ENCODE data around the gene TRANK1. TPM values are rescaled to one million over a fixed set of nuclear protein-coding genes. Genes with fewer than 3 reads are reported as not detected.
A peak's percentile ranks its signal among the peaks of the same experiment; 100 is the strongest.

The TRANK1 gene
- total and polyA plus RNA-seq, 2 of the 4 experiments (the other 2 are of a cell fraction): 7.9 to 12.7 TPM

GRCh38 chr3:36991147-36991546 lies 46.3 kb upstream of the TRANK1 start:
- CTCF ChIA-PET: interaction anchor here (0.6 to 1.4 kb wide), 3 partner anchors 37 to 262 kb away, joined by 3 to 4 read pairs (median 3); no protein-coding TSS in a partner anchor
- H3K4me1 ChIP-seq (ENCODE audit: control insufficient read depth, insufficient read depth, low read length): peaks cover 3% of the 10 kb centered on the region; the same call in 1 of the 2 replicates
- H3K56ac ChIP-seq (ENCODE audit: extremely low read depth, insufficient read depth, low read length): no peak overlapping the region; the same call in 1 of the 2 replicates
- no CpG with 5 or more reads among the region's 3 CpGs for WGBS, 2 experiments (ENCODE audit: extremely low coverage in 2 of 2, insufficient read length in 1 of 2)
- H3K4me3 ChIP-seq (ENCODE audit: insufficient read depth, low read depth, low read length): peak overlapping the region; percentile 18; the same call in 1 of the 2 replicates
- no peak overlapping the region for H3K27ac ChIP-seq (ENCODE audit: insufficient read depth, low read length)
- H3K9me1 ChIP-seq (ENCODE audit: insufficient read depth, low read length): no peaks in the 10 kb centered on the region
- H3K18ac ChIP-seq (ENCODE audit: low read depth, low read length): no peak overlapping the region
- H3K79me1 ChIP-seq (ENCODE audit: low read depth in 1 of 2, low read length in 2 of 2): peaks cover 3 to 44% of the 10 kb centered on the region in 2 experiments
- in situ Hi-C loops (cut with MboI; ENCODE audit: low sequenced_read_pairs) (no loop called here), dilution Hi-C loops (cut with HindIII; ENCODE audit: low sequenced_read_pairs, unreplicated experiment) (no loop called here), intact Hi-C loops (cut with micrococcal nuclease) (no loop called here)
- DNase-seq: no peak
- H3K9ac ChIP-seq (ENCODE audit: low read depth, low read length): no peak overlapping the region
- H3K9me3 ChIP-seq (ENCODE audit: control insufficient read depth, insufficient read depth, low read length): no peaks in the 10 kb centered on the region
- H2AK5ac ChIP-seq (ENCODE audit: low read depth, low read length): no peak overlapping the region
- H3K23ac ChIP-seq (ENCODE audit: low read depth, low read length): no peak overlapping the region
- H4K20me1 ChIP-seq (ENCODE audit: insufficient read depth, low read length): peaks cover 22% of the 10 kb centered on the region; the same call in 1 of the 2 replicates
- no peak overlapping the region for H2BK15ac ChIP-seq (ENCODE audit: low read depth, low read length)
- H2AFZ ChIP-seq (replicated peaks; ENCODE audit: low read length, poor library complexity): no peak overlapping the region
- H3K27me3 ChIP-seq (ENCODE audit: control insufficient read depth, insufficient read depth, low read length): no peaks in the 10 kb centered on the region
- no peak overlapping the region for H2BK120ac ChIP-seq (ENCODE audit: low read depth, low read length)
- H3K4ac ChIP-seq (ENCODE audit: low read depth, low read length): no peak overlapping the region
- no peak overlapping the region for H2AK9ac ChIP-seq (replicated peaks; ENCODE audit: low read depth, low read length, poor library complexity)
- H3K4me2 ChIP-seq (ENCODE audit: low read depth, low read length): peak overlapping the region; percentile 93
- H2BK5ac ChIP-seq (ENCODE audit: low read depth, low read length, poor library complexity, severe bottlenecking): peak overlapping the region; percentile 11
- BruUV-seq (replicated peaks): no TSS peak
- no peak overlapping the region for H4K5ac ChIP-seq (ENCODE audit: low read depth, low read length)
- TF ChIP-seq MAFK (IDR thresholded peaks at IDR 0.05; ENCODE audit: low read depth, low read length) (no peak), NFE2L2 (IDR thresholded peaks at IDR 0.05; ENCODE audit: low read depth, low read length) (no peak), CEBPB (IDR thresholded peaks at IDR 0.05; ENCODE audit: low read depth, low read length) (no peak), BHLHE40 (IDR thresholded peaks at IDR 0.05; ENCODE audit: low read depth, low read length) (no peak), CHD1 (IDR thresholded peaks at IDR 0.05; ENCODE audit: low read depth, low read length) (no peak), MAZ (IDR thresholded peaks at IDR 0.05; ENCODE audit: borderline replicate concordance, low read depth, low read length) (no peak), CTCF (conservative IDR thresholded peaks at IDR 0.05; ENCODE audit: low read depth, low read length) (no peak), RCOR1 (IDR thresholded peaks at IDR 0.05; ENCODE audit: insufficient replicate concordance, low read length) (no peak), USF2 (IDR thresholded peaks at IDR 0.05; ENCODE audit: low read depth, low read length) (no peak), FOS (IDR thresholded peaks at IDR 0.05; ENCODE audit: low read depth, low read length) (no peak)
- POLR2A ChIA-PET (ENCODE audit: unreplicated experiment): no interaction called here
- ATAC-seq (ENCODE audit: low read depth): no peak
- H2BK20ac ChIP-seq (ENCODE audit: low read depth, low read length): no peak overlapping the region
- no peak overlapping the region for H4K91ac ChIP-seq (ENCODE audit: insufficient read depth, low read depth, low read length)
- no peak overlapping the region for H4K8ac ChIP-seq (ENCODE audit: low read depth in 2 of 2, low read length in 2 of 2)
- H3K36me3 ChIP-seq (ENCODE audit: control insufficient read depth, insufficient read depth, low read length): peaks cover 6% of the 10 kb centered on the region
- H3K14ac ChIP-seq (replicated peaks; ENCODE audit: low read depth, low read length): peak overlapping the region; percentile 58; the same call in 1 of the 2 replicates

Data from IMR-90 (cell line).